Upper lobe of right lung (tissue), 1 donor: ENCODE data around the gene HSPB8. TPM values are rescaled to one million over a fixed set of nuclear protein-coding genes. Genes with fewer than 3 reads are reported as not detected.

Experiments
- ATAC-seq: fragments of 200-7000 bp; cut with Tn5 transposase; one replicate; pipeline ENCODE4 v1.9.1; 2020; ENCODE audit warnings: mild to moderate bottlenecking, moderate library complexity
- DNase-seq: peaks from one replicate; pipeline ENCODE4 v3.0.0-alpha.2; 2020
- H3K27ac ChIP-seq: fragments of 200-600 bp; one replicate; pipeline ENCODE4 v1.8.0; 2022
- H3K27me3 ChIP-seq: fragments of 200-600 bp; one replicate; pipeline ENCODE4 v1.8.0; 2022; ENCODE audit warnings: mild to moderate bottlenecking
- H3K36me3 ChIP-seq: fragments of 200-600 bp; one replicate; pipeline ENCODE4 v1.8.0; 2022
- H3K4me1 ChIP-seq: fragments of 200-600 bp; one replicate; pipeline ENCODE4 v1.8.0; 2022
- H3K4me3 ChIP-seq: fragments of 200-600 bp; one replicate; pipeline ENCODE4 v1.8.0; 2022; ENCODE audit warnings: mild to moderate bottlenecking
- H3K9me3 ChIP-seq: fragments of 200-600 bp; one replicate; pipeline ENCODE4 v1.8.0; 2022
- CTCF ChIP-seq: fragments of 200-600 bp; IDR thresholded peaks from one replicate; pipeline ENCODE4 v1.8.0; 2022; ENCODE audit warnings: antibody characterized with exemption
- intact Hi-C: fragments of 100-400 bp; cut with DNase I; formaldehyde crosslinking; loops from one replicate; pipeline ENCODE4 v1.11.0; 2022
- total RNA-seq: library from RNA; stranded (reverse); fragmentation: NEBNext Ultra II Directional; extraction: Animal tissue kit (Norgen Biotek cat#: 25700); gene quantifications from one replicate; pipeline ENCODE4 v1.2.1, GENCODE V29; 2021
- donor health status: DM: no; HTN: yes; CAD: no; lungs with severe emphysema.

HSPB8 gene
- total RNA-seq, 1 donor from 2014 or later = 70.0 TPM

GRCh38 chr12:119139448-119139847 lies 39.3 kb upstream of the HSPB8 start:
- no peak for TF ChIP-seq CTCF
- no peak overlapping the region for H3K27ac ChIP-seq
- no peaks in the 10 kb centered on the region for H3K9me3 ChIP-seq
- no peak for DNase-seq
- ATAC-seq = no peak
- no peaks in the 10 kb centered on the region for H3K27me3 ChIP-seq
- intact Hi-C loops = no loop called here
- no peaks in the 10 kb centered on the region for H3K4me1 ChIP-seq
- no peak overlapping the region for H3K4me3 ChIP-seq
- H3K36me3 ChIP-seq = no peaks in the 10 kb centered on the region

GRCh38 chr12:119145367-119145766 lies 33.4 kb upstream of the HSPB8 start:
- Histone ChIP-seq H3K4me3 (no peak overlapping the region), H3K27ac (no peak overlapping the region), H3K9me3 (no peaks in the 10 kb centered on the region), H3K4me1 (no peaks in the 10 kb centered on the region), H3K36me3 (no peaks in the 10 kb centered on the region), H3K27me3 (no peaks in the 10 kb centered on the region)
- TF ChIP-seq CTCF = no peak
- intact Hi-C loops = no loop called here
- no peak for ATAC-seq
- no peak for DNase-seq

GRCh38 chr12:119147847-119148448 lies 30.8 kb upstream of the HSPB8 start:
- H3K9me3 ChIP-seq = peaks cover 8% of the 10 kb centered on the region
- TF ChIP-seq CTCF = no peak
- no peaks in the 10 kb centered on the region for H3K36me3 ChIP-seq
- no peaks in the 10 kb centered on the region for H3K4me1 ChIP-seq
- DNase-seq (no peak), ATAC-seq (no peak)
- H3K4me3 ChIP-seq = no peak overlapping the region
- H3K27ac ChIP-seq = no peak overlapping the region
- no peaks in the 10 kb centered on the region for H3K27me3 ChIP-seq
- intact Hi-C loops = no loop called here

GRCh38 chr12:119149270-119149669 lies 29.5 kb upstream of the HSPB8 start:
- H3K4me3 ChIP-seq = no peak overlapping the region
- intact Hi-C loops = no loop called here
- H3K4me1 ChIP-seq = no peaks in the 10 kb centered on the region
- TF ChIP-seq CTCF = no peak
- H3K27me3 ChIP-seq = no peaks in the 10 kb centered on the region
- no peak overlapping the region for H3K27ac ChIP-seq
- no peaks in the 10 kb centered on the region for H3K36me3 ChIP-seq
- no peak for DNase-seq
- no peak for ATAC-seq
- H3K9me3 ChIP-seq = peaks cover 8% of the 10 kb centered on the region

- H3K27ac ChIP-seq = no peak overlapping the region
- intact Hi-C loops = no loop called here
- no peaks in the 10 kb centered on the region for H3K36me3 ChIP-seq
- no peak for ATAC-seq
- H3K27me3 ChIP-seq = no peaks in the 10 kb centered on the region
- H3K4me1 ChIP-seq = no peaks in the 10 kb centered on the region
- no peak for DNase-seq
- TF ChIP-seq CTCF = no peak
- H3K9me3 ChIP-seq = peaks cover 8% of the 10 kb centered on the region
- no peak overlapping the region for H3K4me3 ChIP-seq
These were observed 27.2 kb upstream of the HSPB8 start for GRCh38 chr12:119151445-119152026.
